ENCODE results near the gene PHOX2A. TPM values are rescaled to one million over a fixed set of nuclear protein-coding genes. Genes with fewer than 3 reads are reported as not detected.

PHOX2A gene
- total RNA-seq, 1 experiment from 2014 or later: not detected

GRCh38 chr11:72253392-72253791 is 9.4 kb upstream of the PHOX2A start:
- Mint-ChIP-seq H3K9me3 (ENCODE audit: unreplicated experiment) (no peaks in the 10 kb centered on the region), H3K4me3 (ENCODE audit: unreplicated experiment) (no peak overlapping the region), H3K27me3 (ENCODE audit: insufficient read depth, unreplicated experiment) (peaks cover 7% of the 10 kb centered on the region), H3K27ac (ENCODE audit: unreplicated experiment) (no peak overlapping the region), H3K4me1 (ENCODE audit: low read depth, unreplicated experiment) (no peaks in the 10 kb centered on the region), H3K36me3 (ENCODE audit: insufficient read depth, unreplicated experiment) (no peaks in the 10 kb centered on the region)
- intact Hi-C loops (cut with micrococcal nuclease; ENCODE audit: unreplicated experiment): no loop called here
- no TSS peak for BruUV-seq (replicated peaks)
- Histone ChIP-seq H3K9me3 (peaks cover 10% of the 10 kb centered on the region; the same call in 1 of the 2 replicates), H3K36me3 (ENCODE audit: control insufficient read depth, insufficient read depth, low read length) (no peaks in the 10 kb centered on the region), H3K4me1 (no peaks in the 10 kb centered on the region), H3K27me3 (replicated peaks; ENCODE audit: control insufficient read depth, insufficient read depth, low read length) (no peaks in the 10 kb centered on the region), H3K4me3 (ENCODE audit: low read depth, low read length) (no peak overlapping the region)
- ChIA-PET CTCF (no interaction called here), POLR2A (no interaction called here)
- DNase-seq: no peak
- no peak for TF ChIP-seq CTCF (IDR thresholded peaks at IDR 0.05; ENCODE audit: insufficient read depth in 1 of 2, low read depth in 1 of 2, low read length in 1 of 2, severe bottlenecking in 1 of 2, unreplicated experiment in 1 of 2)

GRCh38 chr11:72251614-72252013 is 7.6 kb upstream of the PHOX2A start:
- no peak for TF ChIP-seq CTCF (IDR thresholded peaks at IDR 0.05; ENCODE audit: insufficient read depth in 1 of 2, low read depth in 1 of 2, low read length in 1 of 2, severe bottlenecking in 1 of 2, unreplicated experiment in 1 of 2)
- intact Hi-C loops (cut with micrococcal nuclease; ENCODE audit: unreplicated experiment): no loop called here
- Histone ChIP-seq H3K4me3 (ENCODE audit: low read depth, low read length) (no peak overlapping the region), H3K4me1 (no peaks in the 10 kb centered on the region), H3K9me3 (peaks cover 10% of the 10 kb centered on the region; the same call in 1 of the 2 replicates), H3K27me3 (replicated peaks; ENCODE audit: control insufficient read depth, insufficient read depth, low read length) (no peaks in the 10 kb centered on the region), H3K36me3 (ENCODE audit: control insufficient read depth, insufficient read depth, low read length) (no peaks in the 10 kb centered on the region)
- no TSS peak for BruUV-seq (replicated peaks)
- no peak overlapping the region for H3K27ac Mint-ChIP-seq (ENCODE audit: unreplicated experiment)
- no peak for DNase-seq
- H3K9me3 Mint-ChIP-seq (ENCODE audit: unreplicated experiment): no peaks in the 10 kb centered on the region
- no peaks in the 10 kb centered on the region for H3K4me1 Mint-ChIP-seq (ENCODE audit: low read depth, unreplicated experiment)
- POLR2A ChIA-PET: no interaction called here
- H3K36me3 Mint-ChIP-seq (ENCODE audit: insufficient read depth, unreplicated experiment): no peaks in the 10 kb centered on the region
- CTCF ChIA-PET: no interaction called here
- peaks cover 7% of the 10 kb centered on the region for H3K27me3 Mint-ChIP-seq (ENCODE audit: insufficient read depth, unreplicated experiment)
- H3K4me3 Mint-ChIP-seq (ENCODE audit: unreplicated experiment): no peak overlapping the region

- Histone ChIP-seq H3K4me1 (no peaks in the 10 kb centered on the region), H3K27me3 (replicated peaks; ENCODE audit: control insufficient read depth, insufficient read depth, low read length) (no peaks in the 10 kb centered on the region), H3K9me3 (peaks cover 10% of the 10 kb centered on the region; the same call in 1 of the 2 replicates), H3K4me3 (ENCODE audit: low read depth, low read length) (no peak overlapping the region), H3K36me3 (ENCODE audit: control insufficient read depth, insufficient read depth, low read length) (no peaks in the 10 kb centered on the region)
- Mint-ChIP-seq H3K27me3 (ENCODE audit: insufficient read depth, unreplicated experiment) (peaks cover 7% of the 10 kb centered on the region), H3K36me3 (ENCODE audit: insufficient read depth, unreplicated experiment) (no peaks in the 10 kb centered on the region), H3K9me3 (ENCODE audit: unreplicated experiment) (no peaks in the 10 kb centered on the region), H3K4me1 (ENCODE audit: low read depth, unreplicated experiment) (no peaks in the 10 kb centered on the region), H3K4me3 (ENCODE audit: unreplicated experiment) (no peak overlapping the region), H3K27ac (ENCODE audit: unreplicated experiment) (no peak overlapping the region)
- peak in 1 of 2 experiments; percentile 40 for DNase-seq
- BruUV-seq (replicated peaks): no TSS peak
- intact Hi-C loops (cut with micrococcal nuclease; ENCODE audit: unreplicated experiment): no loop called here
- TF ChIP-seq CTCF (IDR thresholded peaks at IDR 0.05; ENCODE audit: insufficient read depth in 1 of 2, low read depth in 1 of 2, low read length in 1 of 2, severe bottlenecking in 1 of 2, unreplicated experiment in 1 of 2): no peak
- CTCF ChIA-PET: interaction anchor here (1.3 kb wide), 1 partner anchor 180 kb away, joined by 4 read pairs; no protein-coding TSS in a partner anchor
- POLR2A ChIA-PET: no interaction called here
Measured at GRCh38 chr11:72250661-72251464, 6.9 kb upstream of the PHOX2A start.

Measured in Caco-2 (cell line).